SK-N-SH treated with all-trans-retinoic acid at 6 μM for 48 hours (cell line): Measurements from ENCODE around the gene DIPK1A.

Experiments
- ATAC-seq: fragments of 200-7000 bp; cut with Tn5 transposase; 3 replicates; pipeline ENCODE4 v1.9.1; 2020; ENCODE audit warnings: mild to moderate bottlenecking, moderate library complexity
- ARNTL ChIP-seq: fragments of 450-650 bp; formaldehyde crosslinking; IDR thresholded peaks from 2 replicates; pipeline ENCODE4 v1.5.0; 2020; ENCODE audit warnings: low read depth, mild to moderate bottlenecking, moderate library complexity, borderline replicate concordance
- BACH2 ChIP-seq: fragments of 250-450 bp; sonication (Bioruptor Pico); IDR thresholded peaks from 2 replicates; pipeline ENCODE4 v1.9.0; 2021; ENCODE audit warnings: mild to moderate bottlenecking, borderline replicate concordance
- CSDC2 ChIP-seq: fragments of 250-450 bp; sonication (Bioruptor Pico); IDR thresholded peaks from 2 replicates; pipeline ENCODE4 v1.5.0; 2020; ENCODE audit warnings: mild to moderate bottlenecking, moderate library complexity
- ESRRG ChIP-seq: fragments of 250-450 bp; sonication (Bioruptor Pico); IDR thresholded peaks from 2 replicates; pipeline ENCODE4 v1.6.1; 2021; ENCODE audit warnings: mild to moderate bottlenecking
- GLIS3 ChIP-seq: fragments of 250-450 bp; sonication (Bioruptor Pico); IDR thresholded peaks from 2 replicates; pipeline ENCODE4 v1.5.0; 2020; ENCODE audit warnings: mild to moderate bottlenecking, moderate library complexity
- ISL1 ChIP-seq: fragments of 250-450 bp; sonication (Bioruptor Pico); IDR thresholded peaks from 2 replicates; pipeline ENCODE4 v2.1.2; 2022; ENCODE audit warnings: mild to moderate bottlenecking, moderate library complexity
- OSR1 ChIP-seq: fragments of 250-450 bp; sonication (Bioruptor Pico); IDR thresholded peaks from 2 replicates; pipeline ENCODE4 v1.8.0; 2022; ENCODE audit warnings: moderate library complexity, mild to moderate bottlenecking, inconsistent platforms
- PPARA ChIP-seq: fragments of 250-450 bp; sonication (Bioruptor Pico); IDR thresholded peaks from 2 replicates; pipeline ENCODE4 v1.5.0; 2020; ENCODE audit warnings: mild to moderate bottlenecking, borderline replicate concordance
- RARB ChIP-seq: fragments of 250-450 bp; sonication (Bioruptor Pico); IDR thresholded peaks from 2 replicates; pipeline ENCODE4 v1.8.0; 2021; ENCODE audit warnings: mild to moderate bottlenecking, moderate library complexity
- SNAI2 ChIP-seq: fragments of 250-450 bp; sonication (Bioruptor Pico); IDR thresholded peaks from 2 replicates; pipeline ENCODE4 v1.5.0; 2020; ENCODE audit warnings: mild to moderate bottlenecking, moderate library complexity
- TCF4 ChIP-seq: fragments of 250-450 bp; sonication (Bioruptor Pico); IDR thresholded peaks from 2 replicates; pipeline ENCODE4 v1.8.0; 2021; ENCODE audit warnings: mild to moderate bottlenecking, moderate library complexity, borderline replicate concordance
- TOX ChIP-seq: fragments of 250-450 bp; sonication (Bioruptor Pico); IDR thresholded peaks from 2 replicates; pipeline ENCODE4 v1.8.0; 2021; ENCODE audit warnings: mild to moderate bottlenecking, moderate library complexity, borderline replicate concordance
- ZC3H10 ChIP-seq: fragments of 250-450 bp; sonication (Bioruptor Pico); IDR thresholded peaks from 2 replicates; pipeline ENCODE4 v1.5.1; 2021; ENCODE audit warnings: mild to moderate bottlenecking, moderate library complexity
- ZFP30 ChIP-seq: fragments of 450-650 bp; formaldehyde crosslinking; IDR thresholded peaks from 2 replicates; pipeline ENCODE4 v1.5.0; 2022; ENCODE audit warnings: mild to moderate bottlenecking, moderate library complexity
- ZNF565 ChIP-seq: fragments of 450-650 bp; formaldehyde crosslinking; conservative IDR thresholded peaks from 2 replicates; pipeline ENCODE4 v1.5.0; 2020; ENCODE audit warnings: low read depth, mild to moderate bottlenecking, moderate library complexity
- ZNF70 ChIP-seq: fragments of 450-650 bp; formaldehyde crosslinking; IDR thresholded peaks from 2 replicates; pipeline ENCODE4 v1.5.0; 2020; ENCODE audit warnings: mild to moderate bottlenecking, moderate library complexity
- ZNF8 ChIP-seq: fragments of 450-650 bp; formaldehyde crosslinking; IDR thresholded peaks from 2 replicates; pipeline ENCODE4 v1.5.0; 2020; ENCODE audit warnings: mild to moderate bottlenecking, moderate library complexity
- TF ChIP-seq, protein P1 (sequence below): fragments of 250-450 bp; sonication (Bioruptor Pico); IDR thresholded peaks from 2 replicates; pipeline ENCODE4 v1.5.1; 2021; ENCODE audit warnings: mild to moderate bottlenecking, moderate library complexity
- TF ChIP-seq, protein P2 (sequence below): fragments of 250-450 bp; sonication (Bioruptor Pico); IDR thresholded peaks from 2 replicates; pipeline ENCODE4 v1.8.0; 2020; ENCODE audit warnings: mild to moderate bottlenecking, moderate library complexity, borderline replicate concordance
- TF ChIP-seq, protein P3 (sequence below): fragments of 250-450 bp; sonication (Bioruptor Pico); IDR thresholded peaks from 2 replicates; pipeline ENCODE4 v1.8.0; 2021; ENCODE audit warnings: low read depth, mild to moderate bottlenecking, moderate library complexity, borderline replicate concordance
- TF ChIP-seq, protein P4 (sequence below): fragments of 250-450 bp; sonication (Bioruptor Pico); IDR thresholded peaks from 2 replicates; pipeline ENCODE4 v1.5.0; 2020; ENCODE audit warnings: mild to moderate bottlenecking, moderate library complexity

DIPK1A gene

DNA sequence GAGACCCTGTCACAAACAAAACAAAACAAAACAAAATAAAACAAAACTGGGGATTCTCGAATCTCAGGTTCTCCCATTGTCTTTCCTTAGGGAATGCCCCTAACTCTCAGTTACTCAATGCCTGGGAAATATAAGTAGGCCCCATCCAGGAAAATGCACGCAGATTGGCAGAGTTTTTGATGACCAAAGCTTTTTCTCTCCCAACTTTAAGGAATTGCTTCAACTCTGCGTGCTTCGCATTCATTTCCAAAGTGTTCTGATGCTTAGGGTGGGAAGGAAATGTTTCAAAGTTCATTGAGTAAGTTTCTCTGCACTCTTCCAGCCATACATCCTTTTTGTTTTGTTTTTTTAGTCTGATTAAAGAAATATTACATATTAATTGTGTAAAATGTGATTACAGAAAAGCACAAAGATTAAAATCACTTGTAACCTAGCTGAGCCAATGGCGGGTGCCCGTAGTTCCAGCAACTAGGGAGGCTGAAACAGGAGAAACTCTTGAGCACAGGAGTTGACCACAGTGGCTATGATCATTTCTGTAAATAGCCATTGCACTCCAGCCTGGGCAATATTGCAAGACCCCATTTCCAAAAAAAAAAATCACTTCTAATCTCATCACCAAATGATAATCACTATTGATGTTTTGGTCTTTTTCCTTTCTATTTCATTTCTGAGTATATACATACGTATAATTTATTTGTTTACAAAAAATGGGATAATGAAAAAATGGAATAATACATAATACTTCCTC, 157.9 kb downstream of the DIPK1A start (continued):
- TF ChIP-seq, protein P1, sequence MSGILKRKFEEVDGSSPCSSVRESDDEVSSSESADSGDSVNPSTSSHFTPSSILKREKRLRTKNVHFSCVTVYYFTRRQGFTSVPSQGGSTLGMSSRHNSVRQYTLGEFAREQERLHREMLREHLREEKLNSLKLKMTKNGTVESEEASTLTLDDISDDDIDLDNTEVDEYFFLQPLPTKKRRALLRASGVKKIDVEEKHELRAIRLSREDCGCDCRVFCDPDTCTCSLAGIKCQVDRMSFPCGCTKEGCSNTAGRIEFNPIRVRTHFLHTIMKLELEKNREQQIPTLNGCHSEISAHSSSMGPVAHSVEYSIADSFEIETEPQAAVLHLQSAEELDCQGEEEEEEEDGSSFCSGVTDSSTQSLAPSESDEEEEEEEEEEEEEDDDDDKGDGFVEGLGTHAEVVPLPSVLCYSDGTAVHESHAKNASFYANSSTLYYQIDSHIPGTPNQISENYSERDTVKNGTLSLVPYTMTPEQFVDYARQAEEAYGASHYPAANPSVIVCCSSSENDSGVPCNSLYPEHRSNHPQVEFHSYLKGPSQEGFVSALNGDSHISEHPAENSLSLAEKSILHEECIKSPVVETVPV (CRISPR knock-in tag), result no peak
- no peak for TF ChIP-seq PPARA
- no peak for TF ChIP-seq ISL1
- TF ChIP-seq ZNF565 (CRISPR knock-in tag), result no peak
- TF ChIP-seq BACH2 (CRISPR knock-in tag), result no peak
- TF ChIP-seq ZNF70 (CRISPR knock-in tag), result no peak
- TF ChIP-seq SNAI2 (CRISPR knock-in tag), result no peak
- no peak for TF ChIP-seq ZC3H10 (CRISPR knock-in tag)
- no peak for TF ChIP-seq OSR1 (CRISPR knock-in tag)

DNA sequence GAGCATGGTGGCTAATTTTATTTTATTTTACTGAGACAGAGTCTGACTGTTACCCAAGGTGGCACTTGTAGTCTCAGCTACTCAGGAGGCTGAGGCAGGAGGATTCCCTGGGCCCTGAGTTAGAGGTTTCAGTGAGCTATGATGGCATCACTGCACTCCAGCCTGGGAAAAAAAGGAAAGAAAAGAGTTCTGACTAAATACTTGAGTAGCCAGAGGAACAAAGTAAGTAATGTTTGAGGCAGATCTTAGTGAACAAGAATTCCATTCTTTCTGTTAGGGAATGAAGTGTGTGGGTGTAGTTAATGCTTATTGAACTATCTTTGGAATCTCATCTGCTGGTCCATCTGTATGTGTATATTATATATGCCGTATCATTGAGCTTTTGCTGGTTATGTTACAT, 163.3 kb downstream of the DIPK1A start:
- no peak; the same call in 2 of the 3 replicates for ATAC-seq
- TF ChIP-seq ZNF70 (CRISPR knock-in tag), result no peak
- TF ChIP-seq, protein P2, sequence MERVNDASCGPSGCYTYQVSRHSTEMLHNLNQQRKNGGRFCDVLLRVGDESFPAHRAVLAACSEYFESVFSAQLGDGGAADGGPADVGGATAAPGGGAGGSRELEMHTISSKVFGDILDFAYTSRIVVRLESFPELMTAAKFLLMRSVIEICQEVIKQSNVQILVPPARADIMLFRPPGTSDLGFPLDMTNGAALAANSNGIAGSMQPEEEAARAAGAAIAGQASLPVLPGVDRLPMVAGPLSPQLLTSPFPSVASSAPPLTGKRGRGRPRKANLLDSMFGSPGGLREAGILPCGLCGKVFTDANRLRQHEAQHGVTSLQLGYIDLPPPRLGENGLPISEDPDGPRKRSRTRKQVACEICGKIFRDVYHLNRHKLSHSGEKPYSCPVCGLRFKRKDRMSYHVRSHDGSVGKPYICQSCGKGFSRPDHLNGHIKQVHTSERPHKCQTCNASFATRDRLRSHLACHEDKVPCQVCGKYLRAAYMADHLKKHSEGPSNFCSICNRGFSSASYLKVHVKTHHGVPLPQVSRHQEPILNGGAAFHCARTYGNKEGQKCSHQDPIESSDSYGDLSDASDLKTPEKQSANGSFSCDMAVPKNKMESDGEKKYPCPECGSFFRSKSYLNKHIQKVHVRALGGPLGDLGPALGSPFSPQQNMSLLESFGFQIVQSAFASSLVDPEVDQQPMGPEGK (CRISPR knock-in tag), result no peak
- TF ChIP-seq TCF4, result no peak
- no peak for TF ChIP-seq TOX (CRISPR knock-in tag)
- no peak for TF ChIP-seq ISL1
- TF ChIP-seq CSDC2 (CRISPR knock-in tag), result no peak
- TF ChIP-seq OSR1 (CRISPR knock-in tag), result no peak
- TF ChIP-seq ARNTL (CRISPR knock-in tag), result no peak
- TF ChIP-seq ZNF8 (CRISPR knock-in tag), result no peak
- TF ChIP-seq GLIS3, result no peak

DNA sequence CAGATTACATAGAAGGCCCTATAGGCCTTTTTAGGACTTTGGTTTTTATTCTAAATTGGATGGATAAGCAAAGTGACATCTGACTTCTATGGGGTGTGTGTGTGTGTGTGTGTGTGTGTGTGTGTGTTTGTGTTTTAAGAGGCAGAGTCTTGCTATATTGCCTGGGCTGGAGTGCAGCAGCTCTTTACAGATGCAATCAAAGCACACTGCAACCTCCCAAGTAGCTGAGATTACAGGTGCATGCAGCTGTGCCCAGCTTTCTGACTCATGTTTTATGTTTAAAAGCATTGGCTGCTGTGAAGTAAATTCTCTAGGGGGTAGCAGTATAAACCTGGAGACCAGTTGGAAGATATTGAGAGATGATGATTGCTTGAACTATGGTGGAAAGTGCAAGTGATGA, 164.0 kb downstream of the DIPK1A start:
- TF ChIP-seq, protein P1 (CRISPR knock-in tag), result no peak
- TF ChIP-seq, protein P2 (CRISPR knock-in tag), result no peak
- no peak for TF ChIP-seq ZC3H10 (CRISPR knock-in tag)
- no peak for TF ChIP-seq ZNF8 (CRISPR knock-in tag)
- TF ChIP-seq, protein P3, sequence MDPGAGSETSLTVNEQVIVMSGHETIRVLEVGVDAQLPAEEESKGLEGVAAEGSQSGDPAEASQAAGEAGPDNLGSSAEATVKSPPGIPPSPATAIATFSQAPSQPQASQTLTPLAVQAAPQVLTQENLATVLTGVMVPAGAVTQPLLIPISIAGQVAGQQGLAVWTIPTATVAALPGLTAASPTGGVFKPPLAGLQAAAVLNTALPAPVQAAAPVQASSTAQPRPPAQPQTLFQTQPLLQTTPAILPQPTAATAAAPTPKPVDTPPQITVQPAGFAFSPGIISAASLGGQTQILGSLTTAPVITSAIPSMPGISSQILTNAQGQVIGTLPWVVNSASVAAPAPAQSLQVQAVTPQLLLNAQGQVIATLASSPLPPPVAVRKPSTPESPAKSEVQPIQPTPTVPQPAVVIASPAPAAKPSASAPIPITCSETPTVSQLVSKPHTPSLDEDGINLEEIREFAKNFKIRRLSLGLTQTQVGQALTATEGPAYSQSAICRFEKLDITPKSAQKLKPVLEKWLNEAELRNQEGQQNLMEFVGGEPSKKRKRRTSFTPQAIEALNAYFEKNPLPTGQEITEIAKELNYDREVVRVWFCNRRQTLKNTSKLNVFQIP (CRISPR knock-in tag), result no peak
- no peak for TF ChIP-seq RARB (CRISPR knock-in tag)
- TF ChIP-seq OSR1 (CRISPR knock-in tag), result no peak
- TF ChIP-seq GLIS3, result no peak
- no peak for TF ChIP-seq ZNF70 (CRISPR knock-in tag)
- TF ChIP-seq, protein P4, sequence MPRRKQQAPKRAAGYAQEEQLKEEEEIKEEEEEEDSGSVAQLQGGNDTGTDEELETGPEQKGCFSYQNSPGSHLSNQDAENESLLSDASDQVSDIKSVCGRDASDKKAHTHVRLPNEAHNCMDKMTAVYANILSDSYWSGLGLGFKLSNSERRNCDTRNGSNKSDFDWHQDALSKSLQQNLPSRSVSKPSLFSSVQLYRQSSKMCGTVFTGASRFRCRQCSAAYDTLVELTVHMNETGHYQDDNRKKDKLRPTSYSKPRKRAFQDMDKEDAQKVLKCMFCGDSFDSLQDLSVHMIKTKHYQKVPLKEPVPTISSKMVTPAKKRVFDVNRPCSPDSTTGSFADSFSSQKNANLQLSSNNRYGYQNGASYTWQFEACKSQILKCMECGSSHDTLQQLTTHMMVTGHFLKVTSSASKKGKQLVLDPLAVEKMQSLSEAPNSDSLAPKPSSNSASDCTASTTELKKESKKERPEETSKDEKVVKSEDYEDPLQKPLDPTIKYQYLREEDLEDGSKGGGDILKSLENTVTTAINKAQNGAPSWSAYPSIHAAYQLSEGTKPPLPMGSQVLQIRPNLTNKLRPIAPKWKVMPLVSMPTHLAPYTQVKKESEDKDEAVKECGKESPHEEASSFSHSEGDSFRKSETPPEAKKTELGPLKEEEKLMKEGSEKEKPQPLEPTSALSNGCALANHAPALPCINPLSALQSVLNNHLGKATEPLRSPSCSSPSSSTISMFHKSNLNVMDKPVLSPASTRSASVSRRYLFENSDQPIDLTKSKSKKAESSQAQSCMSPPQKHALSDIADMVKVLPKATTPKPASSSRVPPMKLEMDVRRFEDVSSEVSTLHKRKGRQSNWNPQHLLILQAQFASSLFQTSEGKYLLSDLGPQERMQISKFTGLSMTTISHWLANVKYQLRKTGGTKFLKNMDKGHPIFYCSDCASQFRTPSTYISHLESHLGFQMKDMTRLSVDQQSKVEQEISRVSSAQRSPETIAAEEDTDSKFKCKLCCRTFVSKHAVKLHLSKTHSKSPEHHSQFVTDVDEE, result no peak
- no peak for TF ChIP-seq ZFP30 (CRISPR knock-in tag)
- no peak for TF ChIP-seq ESRRG
- no peak for TF ChIP-seq SNAI2 (CRISPR knock-in tag)
- TF ChIP-seq PPARA, result no peak
- no peak for TF ChIP-seq TOX (CRISPR knock-in tag)
- no peak for TF ChIP-seq ISL1
- no peak for TF ChIP-seq CSDC2 (CRISPR knock-in tag)
- no peak for ATAC-seq
